Measurements from ENCODE around the gene CNOT8. TPM values are rescaled to one million over a fixed set of nuclear protein-coding genes. Genes with fewer than 3 reads are reported as not detected.

The CNOT8 gene
- total RNA-seq, result 68.2 and 70.8 TPM in 2 replicates

GRCh38 chr5:154858297-154858971 lies at the start of gene CNOT8:
TSS of gene CNOT8 (plus strand) at chr5:154858627. CDS start at chr5:154863279, 4,652 bp downstream.

DNA sequence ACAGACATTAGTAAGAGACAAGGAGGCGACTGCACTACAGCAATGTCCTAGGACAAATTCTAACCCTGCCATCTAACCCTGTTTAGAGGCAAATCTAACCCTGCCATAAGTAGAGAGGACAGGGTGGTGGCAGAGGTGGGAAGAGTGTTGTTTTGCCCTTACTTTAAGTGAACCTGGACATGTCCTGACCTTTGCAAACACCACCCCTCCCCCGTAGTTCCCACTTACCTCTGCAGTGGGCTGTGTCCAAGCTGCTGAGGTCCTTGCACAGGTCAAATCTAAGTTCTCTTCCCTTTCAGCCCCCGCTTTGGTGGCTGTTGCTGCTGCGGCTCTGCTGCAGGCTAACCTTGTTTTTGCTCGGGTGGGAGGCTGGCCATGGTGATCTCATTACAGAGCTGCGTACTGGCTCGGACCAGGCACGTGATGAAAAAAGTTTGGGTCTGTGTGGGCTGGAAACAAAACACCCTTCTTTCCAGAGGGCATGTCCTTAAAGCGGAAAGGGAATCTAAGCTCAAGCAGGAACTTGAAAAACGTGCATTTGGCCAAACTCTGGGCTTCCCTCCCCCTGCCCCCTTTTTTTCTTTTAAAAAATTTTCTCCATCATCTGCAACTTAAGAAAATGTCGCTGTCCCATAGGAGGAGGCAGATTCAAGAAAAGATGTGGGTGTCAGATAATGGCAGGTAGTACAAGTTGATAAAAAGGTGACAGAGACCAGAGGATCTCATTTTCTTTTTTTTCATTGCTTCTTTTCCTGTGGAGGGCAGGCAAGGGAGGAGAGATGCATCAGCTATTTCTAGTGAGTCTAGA lies 8.0 kb upstream of the CNOT8 start, which contains the start of gene FAXDC2:
TSS of gene FAXDC2 (minus strand) at position 349 of the 808 bp plus-strand sequence. CDS start 12,425 bp downstream, outside the sequence.

Other genes with a start within 250 kb of the CNOT8 start
- gene LARP1, start 103.2 kb upstream of the CNOT8 start, total RNA-seq, result 65.6 and 70.2 TPM in 2 replicates
- gene FAXDC2, start 8.0 kb upstream of the CNOT8 start, total RNA-seq, result 4.2 and 7.8 TPM in 2 replicates
- 11.2 and 12.3 TPM in 2 replicates for gene GEMIN5, start 79.6 kb downstream of the CNOT8 start, total RNA-seq
- gene MRPL22, start 82.4 kb downstream of the CNOT8 start, total RNA-seq, result 11.2 and 14.6 TPM in 2 replicates
- gene KIF4B, start 155.1 kb downstream of the CNOT8 start, total RNA-seq, result not detected in 2 replicates

All from cardiac atrium fibroblast (primary cell).